Kidney epithelial cell (primary cell): ENCODE results near the gene CABCOCO1. TPM values are rescaled to one million over a fixed set of nuclear protein-coding genes. Genes with fewer than 3 reads are reported as not detected.

Experiments used
- DNase-seq: peaks from one replicate; pipeline ENCODE4 v3.0.0-alpha.2; 2010; ENCODE audit warnings: low read depth
- H3K27me3 ChIP-seq: 2 replicates; pipeline ENCODE4 v1.6.0; 2011; ENCODE audit warnings: low read length; ENCODE audit not compliant: control insufficient read depth, insufficient read depth
- H3K36me3 ChIP-seq: 2 replicates; pipeline ENCODE4 v1.5.1; 2011; ENCODE audit warnings: low read length; ENCODE audit not compliant: control insufficient read depth, insufficient read depth
- H3K4me3 ChIP-seq: 2 replicates; pipeline ENCODE4 v1.5.1; 2011; ENCODE audit warnings: low read depth, mild to moderate bottlenecking, control low read depth, low read length
- total RNA-seq: library from RNA; depleted of rRNA; stranded (reverse); fragments of >200 nt; gene quantifications from 2 replicates; pipeline ENCODE4 v1.2.3, GENCODE V29; 2015
- TF ChIP-seq, protein P1 (sequence below): IDR thresholded peaks from 2 replicates; pipeline ENCODE4 v1.5.1; 2011; ENCODE audit warnings: mild to moderate bottlenecking, moderate library complexity, low read length, control low read depth, inconsistent platforms; ENCODE audit not compliant: insufficient read depth, poor library complexity, severe bottlenecking

Gene CABCOCO1
- total RNA-seq, 1 donor from 2014 or later = 0.33 TPM

DNA sequence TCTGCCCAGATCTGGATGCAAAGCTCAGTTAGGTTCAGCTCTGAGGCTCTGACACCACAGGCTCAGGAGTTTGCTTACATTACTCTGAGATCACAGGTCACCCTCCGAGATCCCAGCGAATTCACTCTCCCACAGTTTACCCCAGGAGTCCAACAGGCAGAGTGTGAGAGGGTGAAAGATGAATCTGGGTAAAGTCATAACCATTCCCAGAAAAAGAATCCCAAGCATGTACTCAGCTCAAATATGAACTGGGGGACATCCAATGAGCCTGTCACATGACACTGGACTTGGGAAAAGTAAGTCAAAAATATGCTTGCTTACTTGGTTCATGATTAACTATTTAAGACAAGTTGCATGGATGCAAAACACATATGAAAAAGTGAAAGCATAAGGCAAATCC lies 128.5 kb downstream of the CABCOCO1 start:
- DNase-seq = no peak
- H3K27me3 ChIP-seq = no peaks in the 10 kb centered on the region
- no peaks in the 10 kb centered on the region for H3K36me3 ChIP-seq
- H3K4me3 ChIP-seq = no peak overlapping the region
- TF ChIP-seq, protein P1, sequence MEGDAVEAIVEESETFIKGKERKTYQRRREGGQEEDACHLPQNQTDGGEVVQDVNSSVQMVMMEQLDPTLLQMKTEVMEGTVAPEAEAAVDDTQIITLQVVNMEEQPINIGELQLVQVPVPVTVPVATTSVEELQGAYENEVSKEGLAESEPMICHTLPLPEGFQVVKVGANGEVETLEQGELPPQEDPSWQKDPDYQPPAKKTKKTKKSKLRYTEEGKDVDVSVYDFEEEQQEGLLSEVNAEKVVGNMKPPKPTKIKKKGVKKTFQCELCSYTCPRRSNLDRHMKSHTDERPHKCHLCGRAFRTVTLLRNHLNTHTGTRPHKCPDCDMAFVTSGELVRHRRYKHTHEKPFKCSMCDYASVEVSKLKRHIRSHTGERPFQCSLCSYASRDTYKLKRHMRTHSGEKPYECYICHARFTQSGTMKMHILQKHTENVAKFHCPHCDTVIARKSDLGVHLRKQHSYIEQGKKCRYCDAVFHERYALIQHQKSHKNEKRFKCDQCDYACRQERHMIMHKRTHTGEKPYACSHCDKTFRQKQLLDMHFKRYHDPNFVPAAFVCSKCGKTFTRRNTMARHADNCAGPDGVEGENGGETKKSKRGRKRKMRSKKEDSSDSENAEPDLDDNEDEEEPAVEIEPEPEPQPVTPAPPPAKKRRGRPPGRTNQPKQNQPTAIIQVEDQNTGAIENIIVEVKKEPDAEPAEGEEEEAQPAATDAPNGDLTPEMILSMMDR = no peak

DNA sequence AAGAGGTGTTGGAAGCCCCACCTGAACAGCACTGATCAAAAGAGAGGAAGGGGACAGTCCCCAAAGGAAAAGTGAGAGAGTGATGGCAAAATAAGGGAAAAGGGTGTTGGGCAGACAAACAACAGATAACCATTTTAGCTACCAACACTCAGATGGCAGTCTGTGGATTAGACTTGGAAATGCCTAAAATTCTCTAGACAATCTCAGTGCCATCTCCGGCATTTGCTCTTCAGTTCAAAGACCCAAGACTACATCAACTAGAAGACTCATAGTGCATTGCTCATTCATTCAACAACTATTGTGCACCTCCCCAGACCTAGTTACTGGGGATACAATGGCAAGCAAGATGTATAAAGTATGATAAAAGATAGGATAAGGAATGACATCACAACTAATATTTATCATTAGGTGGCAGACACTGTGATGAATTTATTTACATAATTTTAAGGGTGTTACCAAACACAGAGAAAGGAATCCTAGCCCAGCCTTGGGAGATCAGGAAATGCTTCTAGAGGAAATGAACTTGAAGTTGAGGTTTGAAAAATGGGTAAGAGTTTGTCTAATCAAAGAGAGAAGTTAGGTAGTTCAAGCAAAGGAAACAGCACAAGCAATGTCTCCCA lies 129.5 kb downstream of the CABCOCO1 start:
- TF ChIP-seq, protein P1 = no peak
- no peak for DNase-seq
- no peaks in the 10 kb centered on the region for H3K27me3 ChIP-seq
- H3K4me3 ChIP-seq = no peak overlapping the region
- H3K36me3 ChIP-seq = no peaks in the 10 kb centered on the region

DNA sequence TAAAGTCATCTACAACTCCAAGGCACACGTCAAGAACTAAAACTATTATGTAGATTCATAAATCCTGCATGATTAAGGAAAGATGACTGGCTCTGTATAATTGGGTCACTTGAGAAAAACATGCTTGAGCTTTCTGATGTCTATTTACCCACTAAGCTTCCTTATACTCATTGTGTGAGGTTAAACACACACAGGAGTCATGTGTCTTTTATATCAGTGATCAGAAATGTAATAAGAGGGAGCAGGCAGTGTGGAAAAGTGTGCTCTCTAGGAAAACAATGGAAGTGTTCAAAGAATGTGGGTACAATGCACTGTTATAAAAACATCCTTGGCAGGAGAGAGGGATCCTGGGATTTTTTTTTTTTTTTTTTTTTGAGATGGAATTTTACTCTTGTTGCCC lies 130.2 kb downstream of the CABCOCO1 start:
- Histone ChIP-seq H3K27me3 (no peaks in the 10 kb centered on the region), H3K36me3 (no peaks in the 10 kb centered on the region), H3K4me3 (no peak overlapping the region)
- no peak for DNase-seq
- TF ChIP-seq, protein P1 = no peak

DNA sequence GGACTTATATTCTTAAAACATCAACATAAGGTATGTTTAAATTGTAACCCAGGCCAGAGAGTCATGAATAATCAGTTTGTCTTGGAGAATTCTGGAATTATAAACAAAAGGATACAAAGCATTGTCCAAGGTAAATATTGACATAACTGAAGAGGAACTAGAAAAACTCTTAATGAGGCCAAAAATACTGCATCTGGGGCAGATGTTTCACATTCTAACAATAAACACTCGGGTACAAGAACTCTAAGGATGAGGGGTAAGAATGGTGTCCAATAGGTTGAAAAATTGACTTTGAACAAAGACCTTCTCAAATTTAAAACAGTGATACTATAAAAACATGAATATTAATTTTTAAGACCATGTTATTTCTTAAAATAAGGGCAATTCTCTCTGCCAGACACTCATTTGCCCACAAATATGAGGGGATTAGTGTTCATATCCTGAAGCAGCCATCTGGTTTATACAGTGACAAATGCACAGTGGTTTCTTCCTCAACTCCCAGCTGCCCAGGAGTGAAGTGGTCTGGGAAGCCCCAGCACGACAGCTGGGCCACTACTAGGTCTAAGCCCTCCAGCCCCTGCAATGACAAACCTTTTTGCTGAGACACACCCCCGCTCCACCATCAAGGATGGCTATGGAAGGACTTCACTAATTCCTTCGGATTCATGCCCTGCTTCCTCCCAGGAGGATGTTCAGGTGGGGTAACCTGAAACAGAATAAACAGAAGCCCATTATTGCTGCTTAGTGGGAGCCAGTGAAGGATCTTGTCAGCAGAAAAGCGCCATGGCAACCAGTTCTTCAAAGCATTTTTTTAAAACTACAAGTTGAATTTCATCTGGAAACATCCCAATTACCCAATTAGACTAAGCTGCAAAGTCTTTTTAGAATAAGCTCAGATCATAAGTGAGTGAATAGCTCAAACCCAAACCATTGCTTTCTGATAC lies 131.3 kb downstream of the CABCOCO1 start:
- no peak for DNase-seq
- TF ChIP-seq, protein P1 = no peak
- H3K27me3 ChIP-seq = no peaks in the 10 kb centered on the region
- no peak overlapping the region for H3K4me3 ChIP-seq
- H3K36me3 ChIP-seq = no peaks in the 10 kb centered on the region

DNA sequence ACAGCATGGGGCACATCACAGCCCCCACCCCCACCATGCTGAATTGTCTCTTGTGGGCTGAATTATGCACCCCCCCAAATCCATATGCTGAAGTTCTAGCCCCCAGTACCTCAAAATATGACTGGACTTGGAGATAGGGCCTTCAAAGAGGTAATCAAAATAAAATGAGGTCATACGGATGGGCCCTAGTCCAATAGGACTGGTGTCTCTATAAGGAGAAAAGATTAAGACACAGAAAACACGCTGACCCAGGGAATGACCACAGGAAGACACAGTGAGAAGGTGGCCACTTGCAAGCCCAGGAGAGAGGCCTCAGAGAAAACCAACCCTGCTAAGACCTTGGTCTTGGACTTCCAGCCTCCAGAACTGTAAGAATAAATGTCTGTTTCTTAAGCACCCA lies 132.4 kb downstream of the CABCOCO1 start:
- TF ChIP-seq, protein P1 = no peak
- H3K36me3 ChIP-seq = no peaks in the 10 kb centered on the region

More for the DNA sequence above, 132.4 kb downstream of the CABCOCO1 start:
- Histone ChIP-seq H3K4me3 (no peak overlapping the region), H3K27me3 (no peaks in the 10 kb centered on the region)
- no peak for DNase-seq
